Effector CD8-positive, alpha-beta T cell (primary cell): ENCODE data around the gene FANCM.
"Not testable (repeated sequence)": the region's sequence is repeated elsewhere in the genome, so short reads cannot be mapped to it uniquely, and the experiment has no call there.

Experiments
- DNase-seq: peaks from one replicate; lab custom pipeline; 2025; lab: John Stamatoyannopoulos, UW

Gene FANCM

GRCh38 chr14:45140661-45141187, 5.0 kb downstream of the FANCM start:
- DNase-seq, result no peak

GRCh38 chr14:45142083-45142482, 6.4 kb downstream of the FANCM start:
- DNase-seq, result not testable (repeated sequence)

GRCh38 chr14:45144658-45145057, 8.9 kb downstream of the FANCM start:
- DNase-seq, result no peak

- DNase-seq, result no peak
Measured at GRCh38 chr14:45145214-45145613, 9.5 kb downstream of the FANCM start.

GRCh38 chr14:45149602-45150001, 13.9 kb downstream of the FANCM start:
- no peak for DNase-seq

- no peak for DNase-seq
Measured at GRCh38 chr14:45150386-45150890, 14.7 kb downstream of the FANCM start.

- no peak for DNase-seq
Measured at GRCh38 chr14:45156067-45156466, 20.3 kb downstream of the FANCM start.

GRCh38 chr14:45169906-45170305, 34.2 kb downstream of the FANCM start:
- DNase-seq, result no peak

- DNase-seq, result no peak
Measured at GRCh38 chr14:45177076-45177475, 41.3 kb downstream of the FANCM start.

GRCh38 chr14:45181329-45181728, 45.6 kb downstream of the FANCM start:
- DNase-seq, result no peak

- DNase-seq, result no peak
Measured at GRCh38 chr14:45181806-45182205, 46.1 kb downstream of the FANCM start.

- DNase-seq, result no peak
Measured at GRCh38 chr14:45185100-45185814, 49.5 kb downstream of the FANCM start.

GRCh38 chr14:45194964-45195363, 59.2 kb downstream of the FANCM start:
- DNase-seq, result no peak

GRCh38 chr14:45198551-45198950, 62.8 kb downstream of the FANCM start:
- DNase-seq, result no peak

- no peak for DNase-seq
Measured at GRCh38 chr14:45199230-45199629, 63.5 kb downstream of the FANCM start.

- DNase-seq, result no peak
Measured at GRCh38 chr14:45201905-45202304, 66.2 kb downstream of the FANCM start.

GRCh38 chr14:45204241-45204640, 68.5 kb downstream of the FANCM start:
- no peak for DNase-seq

- no peak for DNase-seq
Measured at GRCh38 chr14:45210159-45210558, 74.4 kb downstream of the FANCM start.

- DNase-seq, result no peak
Measured at GRCh38 chr14:45211295-45211694, 75.6 kb downstream of the FANCM start.

- no peak for DNase-seq
Measured at GRCh38 chr14:45212231-45212630, 76.5 kb downstream of the FANCM start.

GRCh38 chr14:45213716-45214115, 78.0 kb downstream of the FANCM start:
- not testable (repeated sequence) for DNase-seq

GRCh38 chr14:45214341-45214740, 78.6 kb downstream of the FANCM start:
- DNase-seq, result not testable (repeated sequence)

GRCh38 chr14:45222485-45223262, 86.9 kb downstream of the FANCM start:
- no peak for DNase-seq
